Psoas muscle (tissue), 8 donors: ENCODE measurements around the gene DHH. TPM values are rescaled to one million over a fixed set of nuclear protein-coding genes. Genes with fewer than 3 reads are reported as not detected.

Source experiments
- ATAC-seq, 4 donors: fragments of 200-7000 bp; cut with Tn5 transposase; one replicate each; pipeline ENCODE4 v1.9.1; 2020; ENCODE audit warnings: moderate library complexity in 3 of 4, mild to moderate bottlenecking in 2 of 4
- DNase-seq, 2 donors: peaks; one replicate each; pipeline ENCODE4 v3.0.0-alpha.2; 2020
- H3K27ac ChIP-seq: fragments of 200-600 bp; one replicate; pipeline ENCODE4 v1.8.0; 2022
- H3K27me3 ChIP-seq, 3 donors: fragments of 200-600 bp in 1 of 3; one replicate each; pipeline versions ENCODE4 v1.6.1 to v1.8.0; 2013 to 2022; ENCODE audit warnings: low read length in 2 of 3, mild to moderate bottlenecking in 2 of 3, moderate library complexity in 1 of 3; ENCODE audit not compliant: insufficient read depth in 3 of 3
- H3K36me3 ChIP-seq, 2 donors: fragments of 200-600 bp in 1 of 2; one replicate each; pipeline versions ENCODE4 v1.6.1 to v1.8.0; 2013 to 2022; ENCODE audit warnings: low read depth in 1 of 2, mild to moderate bottlenecking in 1 of 2, moderate library complexity in 1 of 2; ENCODE audit not compliant: insufficient read depth in 1 of 2
- H3K4me1 ChIP-seq: fragments of 200-600 bp; one replicate; pipeline ENCODE4 v1.8.0; 2022
- H3K4me3 ChIP-seq: fragments of 200-600 bp; one replicate; pipeline ENCODE4 v1.8.0; 2022; ENCODE audit warnings: mild to moderate bottlenecking
- H3K9me3 ChIP-seq: fragments of 200-600 bp; one replicate; pipeline ENCODE4 v1.8.0; 2022
- WGBS, 3 donors: extraction: QIAGEN DNeasy Blood & Tissue Kit; methylation state at CpG; one replicate each; pipeline versions ENCODE4 v1.1.6 to v1.1.7; 2013; 5-methylcytosine and 5-hydroxymethylcytosine counted together
- intact Hi-C, 2 donors: fragments of 100-400 bp; cut with DNase I; formaldehyde crosslinking; loops; one replicate each; pipeline versions ENCODE4 v1.11.0 to v1.14.2; 2022
- polyA plus RNA-seq, 3 donors: library from polyadenylated mRNA; stranded (reverse); fragments of 200-250 nt; gene quantifications; one replicate each; pipeline ENCODE4 v1.2.3, GENCODE V29; 2013
- total RNA-seq, 4 donors: library from RNA; stranded (reverse); fragmentation: NEBNext Ultra II Directional in 2 of 4; extraction: Animal tissue kit (Norgen Biotek cat#: 25700) in 2 of 4; gene quantifications; one replicate each; pipeline versions ENCODE4 v1.2.1 to v1.2.4, GENCODE V29; 2021 to 2023
- TF ChIP-seq, protein P1 (sequence below): fragments of 200-600 bp; IDR thresholded peaks from one replicate; pipeline ENCODE4 v1.8.0; 2022; ENCODE audit warnings: antibody characterized with exemption
- donor health status: healthy with polysubstance abuse.
- donor health status: DM: no; HTN: no; CAD: no; lungs with moderate emphysema.
- donor health status: Bipolar disorder and iron deficiency.
- donor health status: healthy.
- donor health status: DM: yes; HTN: yes; CAD: no.
- donor health status: DM: no; HTN: no; CAD: no.
- donor health status: DM: no; HTN: no; CAD: no.
- donor health status: DM: yes; HTN: yes; CAD: no.

DHH gene
- total and polyA plus RNA-seq, 7 donors, result 0.07 to 0.43 (median 0.17) TPM

DNA sequence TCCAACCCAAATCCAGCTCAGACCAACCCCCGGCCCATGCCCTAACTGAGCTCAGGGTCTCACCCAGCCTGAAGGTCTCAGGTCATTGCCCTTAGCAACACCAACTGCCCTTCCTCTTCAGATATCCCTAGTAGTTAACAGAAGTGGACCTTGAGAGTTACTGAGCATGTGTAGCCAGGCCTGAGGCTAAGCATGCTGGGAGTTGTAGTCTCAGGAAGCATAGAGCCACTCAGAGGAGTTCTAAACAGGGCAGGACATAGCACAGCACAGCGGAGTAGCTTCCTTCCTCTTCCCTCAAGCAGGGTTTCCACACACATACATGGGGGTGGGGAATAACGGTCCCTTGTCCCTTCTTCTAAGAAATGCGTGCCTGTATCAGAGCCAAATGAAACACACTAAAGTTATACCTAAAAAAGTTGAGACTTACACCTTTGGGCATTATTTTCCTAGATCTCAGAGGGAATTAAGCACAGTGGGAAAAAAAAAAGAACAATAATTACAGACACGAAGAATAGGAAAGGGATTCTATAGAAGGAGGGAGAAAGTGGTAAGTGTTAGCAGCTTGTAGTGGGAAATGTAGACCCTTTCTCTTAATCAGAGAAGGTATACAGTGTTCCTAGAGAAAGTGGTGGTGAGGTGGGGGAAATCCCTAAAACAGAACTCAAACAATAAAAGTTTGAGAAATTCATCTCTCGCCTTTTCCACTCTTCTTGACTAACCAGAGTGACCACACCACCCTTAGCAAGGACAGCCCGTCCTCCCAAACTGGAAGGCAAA lies 38.4 kb downstream of the DHH start:
- intact Hi-C loops, result loop anchor here (5.0 kb wide), 1 partner anchor 34 kb away; no protein-coding TSS in a partner anchor
- peaks cover 6 to 39% of the 10 kb centered on the region in 2 donors for H3K36me3 ChIP-seq
- peaks cover 33% of the 10 kb centered on the region for H3K4me1 ChIP-seq
- TF ChIP-seq, protein P1, sequence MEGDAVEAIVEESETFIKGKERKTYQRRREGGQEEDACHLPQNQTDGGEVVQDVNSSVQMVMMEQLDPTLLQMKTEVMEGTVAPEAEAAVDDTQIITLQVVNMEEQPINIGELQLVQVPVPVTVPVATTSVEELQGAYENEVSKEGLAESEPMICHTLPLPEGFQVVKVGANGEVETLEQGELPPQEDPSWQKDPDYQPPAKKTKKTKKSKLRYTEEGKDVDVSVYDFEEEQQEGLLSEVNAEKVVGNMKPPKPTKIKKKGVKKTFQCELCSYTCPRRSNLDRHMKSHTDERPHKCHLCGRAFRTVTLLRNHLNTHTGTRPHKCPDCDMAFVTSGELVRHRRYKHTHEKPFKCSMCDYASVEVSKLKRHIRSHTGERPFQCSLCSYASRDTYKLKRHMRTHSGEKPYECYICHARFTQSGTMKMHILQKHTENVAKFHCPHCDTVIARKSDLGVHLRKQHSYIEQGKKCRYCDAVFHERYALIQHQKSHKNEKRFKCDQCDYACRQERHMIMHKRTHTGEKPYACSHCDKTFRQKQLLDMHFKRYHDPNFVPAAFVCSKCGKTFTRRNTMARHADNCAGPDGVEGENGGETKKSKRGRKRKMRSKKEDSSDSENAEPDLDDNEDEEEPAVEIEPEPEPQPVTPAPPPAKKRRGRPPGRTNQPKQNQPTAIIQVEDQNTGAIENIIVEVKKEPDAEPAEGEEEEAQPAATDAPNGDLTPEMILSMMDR, result no peak
- no peaks in the 10 kb centered on the region for H3K9me3 ChIP-seq
- DNase-seq, result no peak
- H3K4me3 ChIP-seq, result peak overlapping the region; percentile 99
- H3K27me3 ChIP-seq, result no peaks in the 10 kb centered on the region
- peak overlapping the region; percentile 95 for H3K27ac ChIP-seq
- WGBS, 3 donors, result 33 to 42% (median 37%) methylated on average over 7 of the region's 7 CpGs
- peak; percentile 36 to 62 (median 57) for ATAC-seq

DNA sequence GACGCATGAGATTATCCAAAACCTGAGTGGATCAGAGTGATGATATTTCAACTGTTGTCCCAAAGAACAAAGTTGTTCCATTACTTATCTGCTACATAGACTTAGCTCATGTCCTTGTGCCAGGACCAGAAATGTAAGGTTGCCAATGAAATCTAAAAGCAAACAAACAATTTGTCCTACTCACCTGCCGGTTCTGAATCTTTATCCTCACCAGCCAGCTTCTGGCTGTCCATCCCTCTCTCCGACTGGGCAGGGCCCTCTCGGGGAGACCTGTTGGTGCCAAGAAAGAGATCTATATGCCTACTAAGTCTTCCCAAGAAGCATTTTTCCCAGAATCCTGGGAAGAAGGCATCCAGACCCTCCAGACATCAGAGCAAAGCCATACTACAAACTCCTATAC lies 39.5 kb downstream of the DHH start:
- no peaks in the 10 kb centered on the region for H3K27me3 ChIP-seq
- no peaks in the 10 kb centered on the region for H3K9me3 ChIP-seq
- TF ChIP-seq, protein P1, result no peak
- DNase-seq, result no peak
- intact Hi-C loops, result loop anchor here (5.0 kb wide), 1 partner anchor 33 kb away; no protein-coding TSS in a partner anchor
- peaks cover 6 to 50% of the 10 kb centered on the region in 2 donors for H3K36me3 ChIP-seq
- peaks cover 33% of the 10 kb centered on the region for H3K4me1 ChIP-seq
- 54 to 60% (median 59%) methylated on average over 4 of the region's 4 CpGs for WGBS, 3 donors
- peak overlapping the region; percentile 39 for H3K27ac ChIP-seq
- H3K4me3 ChIP-seq, result no peak overlapping the region
- no peak for ATAC-seq

DNA sequence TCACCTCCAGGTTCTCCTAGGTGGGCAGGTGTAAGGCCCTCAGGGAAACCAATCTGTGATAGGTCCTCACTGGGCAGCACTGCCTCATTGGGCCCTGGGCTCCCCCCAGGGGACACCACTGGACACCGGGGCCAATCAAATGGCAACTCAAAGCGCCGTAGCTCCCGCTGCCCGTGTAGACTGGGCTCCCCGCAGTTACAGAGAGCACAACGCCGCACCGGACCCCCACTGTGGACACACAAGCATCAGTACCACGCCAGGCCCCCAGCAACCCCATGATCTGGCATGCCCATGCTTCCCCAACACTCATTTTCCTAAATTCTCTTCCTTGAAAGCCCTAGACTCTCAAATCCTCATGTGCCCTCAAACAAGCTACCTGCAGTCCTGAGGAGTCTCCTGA lies 40.1 kb downstream of the DHH start:
- Histone ChIP-seq H3K4me1 (peaks cover 33% of the 10 kb centered on the region), H3K4me3 (no peak overlapping the region), H3K9me3 (no peaks in the 10 kb centered on the region), H3K27me3 (no peaks in the 10 kb centered on the region), H3K27ac (no peak overlapping the region), H3K36me3 (peaks cover 6 to 56% of the 10 kb centered on the region in 2 donors)
- TF ChIP-seq, protein P1, result no peak
- intact Hi-C loops, result no loop called here
- ATAC-seq (no peak), DNase-seq (no peak)
- 89 to 93% (median 90%) methylated on average over 10 of the region's 10 CpGs for WGBS, 3 donors

DNA sequence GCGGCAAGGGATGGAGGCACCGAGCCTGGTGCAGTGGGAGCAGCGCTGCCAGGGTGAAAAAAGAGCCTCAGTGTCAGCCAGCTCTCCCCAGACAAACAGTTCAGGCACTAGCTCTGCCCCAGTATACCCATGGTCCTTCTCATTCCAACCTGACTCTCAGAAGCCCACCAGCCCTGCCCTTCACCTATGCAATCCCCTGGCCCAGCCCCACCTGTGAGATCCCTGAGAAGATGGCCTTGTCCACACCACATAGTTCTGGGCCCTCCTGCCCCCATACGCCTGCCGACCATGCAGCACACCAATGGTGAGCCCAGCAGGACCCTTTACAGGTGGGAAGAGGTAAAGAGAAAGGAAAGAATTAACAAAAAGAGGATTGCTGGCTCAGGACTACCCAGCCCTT lies 40.5 kb downstream of the DHH start:
- no peak overlapping the region for H3K4me3 ChIP-seq
- TF ChIP-seq, protein P1, result no peak
- peaks cover 33% of the 10 kb centered on the region for H3K4me1 ChIP-seq
- ATAC-seq, result no peak
- no peak overlapping the region for H3K27ac ChIP-seq
- peaks cover 6 to 60% of the 10 kb centered on the region in 2 donors for H3K36me3 ChIP-seq
- DNase-seq, result no peak
- H3K9me3 ChIP-seq, result no peaks in the 10 kb centered on the region
- no peaks in the 10 kb centered on the region for H3K27me3 ChIP-seq
- 88 to 98% (median 89%) methylated on average over 5 of the region's 5 CpGs for WGBS, 3 donors
- intact Hi-C loops, result no loop called here
